Muscle of back (tissue), 11 donors: ENCODE data around the gene PRPSAP1. TPM values are rescaled to one million over a fixed set of nuclear protein-coding genes. Genes with fewer than 3 reads are reported as not detected.
A peak's percentile ranks its signal among the peaks of the same experiment; 100 is the strongest.

ENCODE experiments used
- DNase-seq, 3 donors: peaks; one replicate each; pipeline versions ENCODE4 v3.0.0 to v3.0.0-alpha.2; 2013
- polyA plus RNA-seq, 10 donors: library from polyadenylated mRNA; unstranded; fragments of 120-200 nt; gene quantifications; one replicate each; pipeline ENCODE4 v1.2.1, GENCODE V29; 2013; ENCODE audit not compliant: insufficient read length in 10 of 10

PRPSAP1 gene
- polyA plus RNA-seq, 10 donors, result 29.0 to 51.6 (median 36.0) TPM

GRCh38 chr17:76384222-76384986, 30.7 kb upstream of the PRPSAP1 start, which contains the start of gene SPHK1:
SPHK1 (plus strand) TSS chr17:76384609; CDS start chr17:76385645, 1,036 bp downstream.
- DNase-seq, result peak; percentile 80 to 90 (median 86)

GRCh38 chr17:76383546-76384221, 30.0 kb upstream of the PRPSAP1 start:
- DNase-seq, result peak in 1 of 3 donors; percentile 86

- DNase-seq, result peak; percentile 44 to 79 (median 72)
These were observed 29.3 kb upstream of the PRPSAP1 start for GRCh38 chr17:76382803-76383545.

GRCh38 chr17:76382351-76382802, 28.7 kb upstream of the PRPSAP1 start:
- DNase-seq, result no peak

GRCh38 chr17:76381633-76382350, 28.1 kb upstream of the PRPSAP1 start:
- peak in 1 of 3 donors; percentile 36 for DNase-seq

- no peak for DNase-seq
These were observed 26.1 kb upstream of the PRPSAP1 start for GRCh38 chr17:76379646-76380376.

GRCh38 chr17:76379275-76379641, 25.5 kb upstream of the PRPSAP1 start:
- DNase-seq, result no peak

GRCh38 chr17:76378548-76379274, 25.0 kb upstream of the PRPSAP1 start:
- no peak for DNase-seq

GRCh38 chr17:76376318-76377133, 22.8 kb upstream of the PRPSAP1 start:
- peak in 1 of 3 donors; percentile 43 for DNase-seq

GRCh38 chr17:76371656-76372628, 18.2 kb upstream of the PRPSAP1 start:
- peak in 1 of 3 donors; percentile 89 for DNase-seq

GRCh38 chr17:76370261-76370993, 16.7 kb upstream of the PRPSAP1 start:
- DNase-seq, result peak; percentile 74 to 94 (median 76)

GRCh38 chr17:76369804-76370203, 16.1 kb upstream of the PRPSAP1 start:
- DNase-seq, result peak in 1 of 3 donors; percentile 49

GRCh38 chr17:76369379-76369778, 15.7 kb upstream of the PRPSAP1 start:
- no peak for DNase-seq

GRCh38 chr17:76368545-76368944, 14.8 kb upstream of the PRPSAP1 start:
- DNase-seq, result peak in 2 of 3 donors; percentile 60 to 78

GRCh38 chr17:76367642-76368041, 13.9 kb upstream of the PRPSAP1 start:
- no peak for DNase-seq

- DNase-seq, result no peak
These were observed 12.5 kb upstream of the PRPSAP1 start for GRCh38 chr17:76366247-76366646.

GRCh38 chr17:76365256-76365903, 11.7 kb upstream of the PRPSAP1 start:
- DNase-seq, result no peak
